Measurements from ENCODE around the gene RNU1-1. TPM values are rescaled to one million over a fixed set of nuclear protein-coding genes. Genes with fewer than 3 reads are reported as not detected.
"Not testable (repeated sequence)": the region's sequence is repeated elsewhere in the genome, so short reads cannot be mapped to it uniquely, and the experiment has no call there.

Gene RNU1-1
- total RNA-seq, 1 donor from 2014 or later = 6,072 TPM

DNA sequence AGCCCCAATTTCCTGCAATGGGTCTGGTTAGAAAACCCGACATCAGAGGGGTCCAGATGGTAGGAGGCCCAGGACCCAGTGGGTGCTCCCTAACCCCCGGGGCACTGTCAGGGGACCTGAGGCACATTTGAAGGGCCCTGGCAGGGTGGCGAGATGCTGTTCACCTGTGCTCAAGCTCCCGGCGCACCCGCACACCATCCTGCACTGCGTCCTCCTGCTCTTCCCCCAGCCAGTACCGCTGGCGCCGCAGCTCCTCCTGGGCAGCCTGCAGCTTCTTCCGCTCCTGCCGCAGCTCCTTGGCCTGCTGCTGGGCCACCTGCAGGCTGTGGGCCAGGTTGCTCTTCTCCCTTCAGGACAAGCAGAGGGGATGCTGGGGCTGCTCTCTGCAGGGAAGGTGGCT lies 36.0 kb downstream of the RNU1-1 start:
- Histone ChIP-seq H3K27ac (replicated peaks) (no peak overlapping the region), H3K4me3 (no peak overlapping the region), H3K27me3 (ENCODE audit: low read depth) (no peaks in the 10 kb centered on the region), H3K36me3 (peaks cover 93% of the 10 kb centered on the region), H3K4me1 (no peaks in the 10 kb centered on the region), H3K9me3 (replicated peaks) (no peaks in the 10 kb centered on the region)
- TF ChIP-seq, protein P1, sequence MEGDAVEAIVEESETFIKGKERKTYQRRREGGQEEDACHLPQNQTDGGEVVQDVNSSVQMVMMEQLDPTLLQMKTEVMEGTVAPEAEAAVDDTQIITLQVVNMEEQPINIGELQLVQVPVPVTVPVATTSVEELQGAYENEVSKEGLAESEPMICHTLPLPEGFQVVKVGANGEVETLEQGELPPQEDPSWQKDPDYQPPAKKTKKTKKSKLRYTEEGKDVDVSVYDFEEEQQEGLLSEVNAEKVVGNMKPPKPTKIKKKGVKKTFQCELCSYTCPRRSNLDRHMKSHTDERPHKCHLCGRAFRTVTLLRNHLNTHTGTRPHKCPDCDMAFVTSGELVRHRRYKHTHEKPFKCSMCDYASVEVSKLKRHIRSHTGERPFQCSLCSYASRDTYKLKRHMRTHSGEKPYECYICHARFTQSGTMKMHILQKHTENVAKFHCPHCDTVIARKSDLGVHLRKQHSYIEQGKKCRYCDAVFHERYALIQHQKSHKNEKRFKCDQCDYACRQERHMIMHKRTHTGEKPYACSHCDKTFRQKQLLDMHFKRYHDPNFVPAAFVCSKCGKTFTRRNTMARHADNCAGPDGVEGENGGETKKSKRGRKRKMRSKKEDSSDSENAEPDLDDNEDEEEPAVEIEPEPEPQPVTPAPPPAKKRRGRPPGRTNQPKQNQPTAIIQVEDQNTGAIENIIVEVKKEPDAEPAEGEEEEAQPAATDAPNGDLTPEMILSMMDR (IDR thresholded peaks at IDR 0.05; ENCODE audit: borderline replicate concordance) = no peak
- intact Hi-C loops (cut with micrococcal nuclease) = no loop called here
- no peak for DNase-seq

DNA sequence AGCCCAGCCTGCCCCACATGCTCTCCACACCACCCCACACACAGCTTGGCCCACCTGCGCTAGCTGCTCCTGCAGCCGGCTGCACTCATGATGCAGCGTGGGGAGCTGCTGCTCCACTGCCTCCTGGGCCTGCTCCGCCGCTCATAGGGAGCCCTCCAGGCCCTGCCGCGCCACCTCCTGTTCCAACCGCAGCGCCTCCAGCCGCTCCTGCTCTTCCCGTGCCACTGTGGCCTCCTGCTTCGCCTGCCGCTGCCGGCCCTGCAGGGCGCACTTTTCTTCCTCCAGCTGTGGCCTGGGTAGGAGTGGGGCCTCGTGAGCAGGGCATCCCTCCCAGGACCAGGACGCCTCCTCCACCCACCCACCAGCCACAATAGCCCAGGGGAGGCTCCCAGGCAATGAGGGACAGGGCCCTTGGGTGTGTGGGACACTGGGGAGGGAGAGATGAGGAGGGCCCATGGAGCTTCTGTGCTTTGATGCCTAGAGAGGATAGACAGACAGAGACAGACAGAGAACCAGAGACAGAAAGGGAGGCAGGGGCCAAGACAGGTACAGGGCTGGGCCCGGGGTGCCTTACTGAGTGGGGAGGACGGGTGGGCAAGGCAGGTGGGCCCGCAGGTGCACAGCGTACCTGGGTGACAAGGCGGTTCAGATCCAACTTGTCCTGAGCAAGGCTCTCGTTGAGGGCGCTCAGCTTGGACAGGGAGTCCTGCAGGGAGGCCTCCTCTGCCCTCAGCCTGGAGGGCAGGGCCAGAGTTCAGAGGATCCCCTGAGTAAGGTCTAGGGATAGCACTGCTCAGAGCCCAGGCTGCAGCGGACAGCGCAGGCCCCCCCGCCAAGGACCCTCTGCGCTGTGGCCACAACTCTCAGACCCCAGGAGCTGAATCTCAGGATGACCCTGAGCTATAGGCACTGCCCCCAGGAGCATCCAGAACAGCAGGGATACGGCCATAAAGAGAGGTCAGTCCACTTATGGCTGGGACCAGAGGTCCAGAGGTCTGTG lies 38.0 kb downstream of the RNU1-1 start:
- H3K4me3 ChIP-seq; intact Hi-C loops (cut with micrococcal nuclease); H3K4me1 ChIP-seq; H3K27me3 ChIP-seq (ENCODE audit: low read depth); H3K9me3 ChIP-seq (replicated peaks); H3K27ac ChIP-seq (replicated peaks); DNase-seq: not testable (repeated sequence)
- H3K36me3 ChIP-seq = peaks cover 86% of the 10 kb centered on the region

DNA sequence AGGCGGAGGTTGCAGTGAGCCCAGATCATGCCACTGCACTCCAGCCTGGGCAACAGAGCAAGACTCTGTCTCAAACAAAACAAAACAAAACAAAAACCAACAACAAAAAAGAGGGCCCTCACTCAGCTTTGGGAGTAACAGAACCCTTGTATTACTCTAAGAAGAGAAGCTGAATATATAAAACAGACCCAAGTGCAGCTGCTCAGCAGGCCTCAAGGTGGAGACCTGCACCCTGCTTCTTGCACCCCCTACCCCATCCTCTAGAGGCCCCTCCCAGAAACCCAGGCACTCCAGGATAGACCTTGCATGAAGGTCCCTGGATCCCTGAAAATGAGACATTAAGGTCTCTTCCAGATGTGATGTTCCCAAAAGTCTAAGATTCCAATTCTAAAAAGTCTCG lies 39.2 kb downstream of the RNU1-1 start:
- not testable (repeated sequence) for H3K27ac ChIP-seq (replicated peaks)

DNA sequence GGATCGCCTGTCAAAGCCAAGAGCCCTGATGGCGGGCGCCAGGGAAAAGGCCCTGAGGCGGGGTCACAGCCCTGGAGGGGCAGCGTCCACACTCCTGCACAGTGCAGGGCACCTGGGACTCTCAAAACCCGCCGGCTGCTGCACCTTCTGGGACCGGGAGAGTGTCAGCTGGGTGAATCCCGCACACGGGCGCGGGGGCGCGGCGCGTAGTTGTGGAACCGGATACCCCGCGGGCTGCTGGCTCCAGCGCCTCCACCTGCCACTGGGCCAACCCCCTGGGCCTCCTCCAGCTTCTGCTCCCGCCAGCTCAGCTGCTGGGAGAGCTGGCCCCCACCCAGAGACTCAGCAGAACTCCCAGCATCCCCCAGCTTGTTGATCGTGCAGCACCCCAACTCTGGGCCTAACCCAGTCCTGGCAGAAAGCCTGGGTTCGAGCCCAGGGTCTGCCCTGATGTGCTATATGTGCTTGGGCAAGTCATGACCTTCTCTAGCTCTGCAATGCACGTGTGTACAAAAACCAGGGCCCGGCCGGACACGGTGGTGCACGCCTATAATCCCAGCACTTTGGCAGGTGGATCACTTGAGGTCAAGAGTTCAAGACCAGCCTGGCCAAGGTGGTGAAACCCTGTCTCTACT lies 39.8 kb downstream of the RNU1-1 start:
- Histone ChIP-seq H3K27me3 (ENCODE audit: low read depth) (no peaks in the 10 kb centered on the region), H3K27ac (replicated peaks) (no peak overlapping the region), H3K4me3 (no peak overlapping the region), H3K9me3 (replicated peaks) (no peaks in the 10 kb centered on the region), H3K36me3 (peaks cover 69% of the 10 kb centered on the region), H3K4me1 (no peaks in the 10 kb centered on the region)
- intact Hi-C loops (cut with micrococcal nuclease) = no loop called here
- no peak for DNase-seq
- TF ChIP-seq, protein P1 (IDR thresholded peaks at IDR 0.05; ENCODE audit: borderline replicate concordance) = no peak

More for the DNA sequence above, 39.2 kb downstream of the RNU1-1 start:
- intact Hi-C loops (cut with micrococcal nuclease); H3K4me1 ChIP-seq; H3K9me3 ChIP-seq (replicated peaks); DNase-seq; H3K4me3 ChIP-seq; H3K27me3 ChIP-seq (ENCODE audit: low read depth): not testable (repeated sequence)
- peaks cover 74% of the 10 kb centered on the region for H3K36me3 ChIP-seq

DNA sequence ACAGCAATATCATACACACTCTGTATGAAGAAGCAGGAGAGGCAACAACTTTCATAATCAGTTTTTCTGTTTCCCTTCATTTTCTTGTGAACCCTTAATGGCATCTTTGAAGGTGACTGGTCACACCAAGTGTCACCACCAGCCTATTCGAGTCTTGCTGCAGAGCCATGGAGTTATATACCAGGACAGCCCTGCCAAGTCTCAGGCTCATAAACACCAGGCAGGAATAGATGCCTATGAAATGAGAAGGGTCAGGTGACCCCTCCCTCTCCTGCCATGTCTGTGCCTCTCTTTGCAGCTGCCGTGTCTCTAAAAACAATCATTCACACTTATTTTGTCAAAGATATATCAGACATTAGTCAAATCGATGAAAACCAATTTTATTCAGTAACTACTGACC lies 45.5 kb downstream of the RNU1-1 start:
- intact Hi-C loops (cut with micrococcal nuclease) = no loop called here
- TF ChIP-seq, protein P1 (IDR thresholded peaks at IDR 0.05; ENCODE audit: borderline replicate concordance) = no peak

DNA sequence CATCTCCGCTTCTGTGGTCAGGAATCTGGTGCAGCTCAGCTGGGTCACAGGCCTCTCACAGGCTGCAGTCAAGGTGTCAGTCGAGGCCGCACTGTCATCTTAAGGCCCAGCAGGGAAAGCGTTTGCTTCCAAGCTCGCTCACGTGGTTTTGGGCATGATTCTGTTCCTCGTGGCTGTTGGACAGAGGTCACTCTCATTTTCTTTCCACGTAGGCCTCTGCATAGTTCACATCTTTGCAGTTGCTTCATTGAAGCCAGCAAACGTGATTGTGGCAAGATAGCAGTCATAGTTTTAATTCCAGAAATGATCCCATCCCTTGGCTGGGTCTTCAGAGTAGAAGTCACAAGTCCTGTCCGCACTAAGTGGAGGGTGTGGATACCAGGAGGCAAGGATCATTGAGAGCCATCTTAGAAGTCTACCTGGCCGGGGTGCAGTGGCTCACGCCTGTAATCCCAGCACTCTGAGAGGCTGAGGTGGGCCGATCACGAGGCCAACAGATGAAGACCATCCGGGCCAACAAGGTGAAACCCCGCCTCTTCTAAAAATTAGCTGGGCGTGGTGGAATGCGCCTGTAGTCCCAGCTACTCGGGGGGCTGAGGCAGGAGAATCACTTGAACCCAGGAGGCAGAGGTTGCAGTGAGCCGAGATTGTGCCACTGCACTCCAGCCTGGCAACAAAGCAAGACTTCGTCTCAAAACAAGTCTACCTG lies 49.0 kb downstream of the RNU1-1 start:
- H3K27ac ChIP-seq (replicated peaks) = no peak overlapping the region
- H3K4me1 ChIP-seq = no peaks in the 10 kb centered on the region
- intact Hi-C loops (cut with micrococcal nuclease) = no loop called here
- no peaks in the 10 kb centered on the region for H3K27me3 ChIP-seq (ENCODE audit: low read depth)
- peaks cover 18% of the 10 kb centered on the region for H3K36me3 ChIP-seq
- H3K9me3 ChIP-seq (replicated peaks) = no peaks in the 10 kb centered on the region
- TF ChIP-seq, protein P1 (IDR thresholded peaks at IDR 0.05; ENCODE audit: borderline replicate concordance) = no peak
- H3K4me3 ChIP-seq = no peak overlapping the region
- DNase-seq = no peak

More for the DNA sequence above, 45.5 kb downstream of the RNU1-1 start:
- Histone ChIP-seq H3K27me3 (ENCODE audit: low read depth) (no peaks in the 10 kb centered on the region), H3K36me3 (peaks cover 17% of the 10 kb centered on the region), H3K9me3 (replicated peaks) (no peaks in the 10 kb centered on the region), H3K27ac (replicated peaks) (no peak overlapping the region), H3K4me3 (no peak overlapping the region), H3K4me1 (no peaks in the 10 kb centered on the region)
- DNase-seq = no peak
